A549 (cell line): ENCODE data around the gene PRR14. TPM values are rescaled to one million over a fixed set of nuclear protein-coding genes. Genes with fewer than 3 reads are reported as not detected.
"Not testable (repeated sequence)": the region's sequence is repeated elsewhere in the genome, so short reads cannot be mapped to it uniquely, and the experiment has no call there.

Experiments used
- ATAC-seq, 2 experiments: fragments of 200-7000 bp in 1 of 2; fragments of >200 bp in 1 of 2; cut with Nextera tagmentation in 1 of 2; cut with Tn5 transposase in 1 of 2; 3 replicates each; pipeline versions ENCODE4 v1.8.0 to v1.9.1; 2018 to 2020; ENCODE audit warnings: mild to moderate bottlenecking in 1 of 2, moderate library complexity in 1 of 2
- CTCF ChIA-PET: fragments of 300-600 bp; sonication (Branson Sonifier 250); formaldehyde crosslinking; extraction: SDS; loops from one replicate; lab custom pipeline; 2021; ENCODE audit warnings: antibody characterized with exemption, inconsistent platforms; lab: Yijun Ruan, JAX
- POLR2A ChIA-PET: fragments of 350-600 bp; formaldehyde crosslinking; extraction: SDS; loops from one replicate; lab custom pipeline; 2021; ENCODE audit warnings: antibody characterized with exemption, inconsistent platforms; lab: Yijun Ruan, JAX
- DNase-seq, 2 experiments: peaks; one replicate each; pipeline versions ENCODE4 v3.0.0 to v3.0.0-alpha.2; 2011 to 2016; ENCODE audit warnings: low read depth in 1 of 2, low spot score in 1 of 2
- FAIRE-seq: peaks from 2 replicates; lab custom pipeline; 2011; peaks lifted over from hg19 to GRCh38; lab: Jason Lieb, UNC
- H3K27ac ChIP-seq, 2 experiments: fragments of >200 bp; sonication (Bioruptor Twin); formaldehyde crosslinking; 3 replicates each; pipeline ENCODE4 v1.5.1; 2016 to 2017
- H3K4me1 ChIP-seq: fragments of >200 bp; sonication (Bioruptor Twin); formaldehyde crosslinking; 3 replicates; pipeline ENCODE4 v1.6.1; 2016
- H3K4me2 ChIP-seq: fragments of >200 bp; sonication (Bioruptor Twin); formaldehyde crosslinking; 3 replicates; pipeline ENCODE4 v1.6.1; 2016
- H3K4me3 ChIP-seq: fragments of >200 bp; sonication (Bioruptor Twin); formaldehyde crosslinking; 3 replicates; pipeline ENCODE4 v1.5.1; 2016
- H3K9me3 ChIP-seq: fragments of >200 bp; sonication (Bioruptor Twin); formaldehyde crosslinking; 3 replicates; pipeline ENCODE4 v1.6.1; 2016
- BHLHE40 ChIP-seq: IDR thresholded peaks from 2 replicates; pipeline ENCODE4 v1.6.1; 2012; ENCODE audit warnings: low read depth, low read length, inconsistent platforms
- CBX2 ChIP-seq: fragments of 200-600 bp; sonication (generic); IDR thresholded peaks from 2 replicates; pipeline ENCODE4 v1.6.1; 2016; ENCODE audit warnings: low read depth, mild to moderate bottlenecking, borderline replicate concordance
- CTCF ChIP-seq: fragments of >200 bp; sonication (Bioruptor Twin); formaldehyde crosslinking; IDR thresholded peaks from 3 replicates; pipeline ENCODE4 v1.5.1; 2016
- EHMT2 ChIP-seq: fragments of 200-600 bp; sonication (generic); IDR thresholded peaks from 2 replicates; pipeline ENCODE4 v1.6.1; 2016; ENCODE audit warnings: antibody characterized with exemption, low read depth, mild to moderate bottlenecking, moderate library complexity
- HOXB5 ChIP-seq: fragments of 250-450 bp; sonication (Bioruptor Pico); IDR thresholded peaks from 2 replicates; pipeline ENCODE4 v1.5.0; 2020; ENCODE audit warnings: mild to moderate bottlenecking, moderate library complexity
- MAZ ChIP-seq: fragments of 150-350 bp; IDR thresholded peaks from 2 replicates; pipeline ENCODE4 v1.6.1; 2014; ENCODE audit warnings: antibody characterized with exemption, low read depth, low read length, borderline replicate concordance
- NFE2L2 ChIP-seq: fragments of 150-350 bp; conservative IDR thresholded peaks from 2 replicates; pipeline ENCODE4 v1.6.1; 2014; ENCODE audit warnings: low read length
- RFX5 ChIP-seq: fragments of 450-650 bp; IDR thresholded peaks from 2 replicates; pipeline ENCODE4 v1.7.1; 2014; ENCODE audit warnings: antibody characterized with exemption, mild to moderate bottlenecking, moderate library complexity
- RNF2 ChIP-seq: fragments of 200-600 bp; sonication (generic); IDR thresholded peaks from 2 replicates; pipeline ENCODE4 v1.6.1; 2016; ENCODE audit warnings: low read depth, mild to moderate bottlenecking, antibody characterized with exemption, moderate library complexity, borderline replicate concordance
- SMC3 ChIP-seq: fragments of >200 bp; sonication (Bioruptor Twin); formaldehyde crosslinking; IDR thresholded peaks from 3 replicates; pipeline ENCODE4 v1.6.1; 2018; ENCODE audit warnings: inconsistent platforms
- ZFP36 ChIP-seq: fragments of 450-650 bp; IDR thresholded peaks from 2 replicates; pipeline ENCODE4 v1.6.1; 2014; ENCODE audit warnings: borderline replicate concordance; ENCODE audit not compliant: partially characterized antibody
- ZNF302 ChIP-seq: fragments of 250-450 bp; sonication (Bioruptor Pico); IDR thresholded peaks from 2 replicates; pipeline ENCODE4 v1.9.0; 2021; ENCODE audit warnings: inconsistent platforms, mild to moderate bottlenecking, moderate library complexity
- WGBS: methylation state at CpG from one replicate; pipeline ENCODE4 v1.1.6; 2017; ENCODE audit errors: missing lambda C conversion rate; 5-methylcytosine and 5-hydroxymethylcytosine counted together
- polyA plus RNA-seq, 4 experiments: library from polyadenylated mRNA; depleted of rRNA in 3 of 4; stranded (reverse); fragments of >200 nt; fragmentation: RNase III in 1 of 4; extraction: RNeasy Plus Mini Kit Qiagen cat#74134 plus additional on column Dnase treatment in 1 of 4; gene quantifications; 2 replicates in 3 of 4; 3 replicates in 1 of 4; pipeline ENCODE4 v1.2.3, GENCODE V29; 2011 to 2017
- TF ChIP-seq, protein P1 (sequence below): IDR thresholded peaks from 2 replicates; pipeline ENCODE4 v1.6.1; 2012; ENCODE audit warnings: low read depth, borderline replicate concordance
- TF ChIP-seq, protein P2 (sequence below): fragments of 250-450 bp; sonication (Bioruptor Pico); IDR thresholded peaks from 2 replicates; pipeline ENCODE4 v1.5.0; 2020; ENCODE audit warnings: low read depth, mild to moderate bottlenecking, moderate library complexity
- TF ChIP-seq, protein P3 (sequence below): fragments of >200 bp; sonication (Bioruptor Twin); formaldehyde crosslinking; IDR thresholded peaks from 2 replicates; pipeline ENCODE4 v1.6.1; 2016

PRR14 gene
- polyA plus RNA-seq, 2 of the 4 experiments (the other 2 are of a cell fraction), result 6.3 to 18.2 TPM

- WGBS, result 81% methylated on average over 10 of the region's 10 CpGs
- CTCF ChIA-PET, result interaction anchor here (1.0 to 4.7 kb wide), 7 partner anchors 10 to 214 kb away, joined by 3 to 24 read pairs (median 8); no protein-coding TSS in a partner anchor
These were observed 41.8 kb downstream of the PRR14 start for GRCh38 chr16:30692396-30693064.

DNA sequence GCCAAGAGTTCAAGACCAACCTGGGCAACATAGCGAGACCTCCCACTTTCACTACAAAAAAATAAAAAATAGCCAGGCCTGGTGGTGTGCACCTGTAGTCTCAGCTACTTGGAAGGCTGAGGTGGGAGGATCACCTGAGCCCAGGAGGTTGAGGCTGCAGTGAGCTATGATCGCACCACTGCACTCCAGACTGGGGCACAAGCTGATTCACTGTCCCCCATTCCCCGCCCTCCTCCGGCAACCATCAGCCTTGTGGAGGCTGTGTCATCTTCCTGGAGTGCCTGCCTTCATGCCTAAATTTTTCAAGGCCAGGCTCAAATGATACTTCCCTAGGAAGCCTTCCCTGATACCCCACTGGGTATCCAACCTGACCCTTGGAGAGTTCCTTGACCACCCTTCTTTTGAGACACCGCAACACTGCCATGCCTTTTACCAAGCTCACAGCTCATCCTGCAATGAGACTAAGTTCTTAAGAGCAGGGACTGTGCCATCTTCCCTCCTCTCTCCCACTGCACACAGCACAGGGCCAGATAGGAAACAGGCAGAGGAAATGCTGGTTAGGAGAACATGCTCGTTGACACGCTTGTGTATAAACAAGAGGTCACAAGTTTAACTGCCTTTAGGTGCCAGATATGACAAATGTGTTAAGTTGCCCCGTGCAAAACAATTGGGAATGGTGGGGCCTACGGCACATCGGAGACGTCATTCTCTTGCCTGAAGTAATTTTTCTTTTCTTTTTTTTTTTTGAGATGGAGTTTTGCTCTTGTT, 44.4 kb downstream of the PRR14 start:
- Histone ChIP-seq H3K4me1 (peaks cover 3% of the 10 kb centered on the region; the same call in 2 of the 3 replicates), H3K9me3 (no peaks in the 10 kb centered on the region), H3K4me3 (no peak overlapping the region), H3K27ac (no peak overlapping the region), H3K4me2 (no peak overlapping the region)
- CTCF ChIA-PET, result interaction anchor here (0.6 to 5.1 kb wide), 12 partner anchors 10 to 265 kb away, joined by 3 to 39 read pairs (median 6); partner anchors contain the start of genes DCTPP1, FBRS and PRR14
- FAIRE-seq, result no peak
- POLR2A ChIA-PET, result interaction anchor here (1.0 to 2.6 kb wide), 3 partner anchors 36 to 80 kb away, joined by 3 to 14 read pairs (median 5); partner anchors contain the start of genes FBRS and PRR14
- DNase-seq, result no peak
- 88% methylated on average over 11 of the region's 11 CpGs for WGBS
- TF ChIP-seq MAZ (no peak), ZFP36 (no peak), EHMT2 (no peak), SMC3 (no peak)
- no peak for ATAC-seq

More at GRCh38 chr16:30692396-30693064, 41.8 kb downstream of the PRR14 start:
- Histone ChIP-seq H3K9me3 (no peaks in the 10 kb centered on the region), H3K4me3 (no peak overlapping the region), H3K4me2 (no peak overlapping the region), H3K27ac (no peak overlapping the region), H3K4me1 (no peaks in the 10 kb centered on the region)
- DNase-seq, result no peak
- no peak for TF ChIP-seq NFE2L2
- TF ChIP-seq, protein P1, sequence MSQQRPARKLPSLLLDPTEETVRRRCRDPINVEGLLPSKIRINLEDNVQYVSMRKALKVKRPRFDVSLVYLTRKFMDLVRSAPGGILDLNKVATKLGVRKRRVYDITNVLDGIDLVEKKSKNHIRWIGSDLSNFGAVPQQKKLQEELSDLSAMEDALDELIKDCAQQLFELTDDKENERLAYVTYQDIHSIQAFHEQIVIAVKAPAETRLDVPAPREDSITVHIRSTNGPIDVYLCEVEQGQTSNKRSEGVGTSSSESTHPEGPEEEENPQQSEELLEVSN, result no peak
- no peak for TF ChIP-seq RFX5
- TF ChIP-seq ZNF302 (CRISPR knock-in tag), result no peak
- TF ChIP-seq, protein P2, sequence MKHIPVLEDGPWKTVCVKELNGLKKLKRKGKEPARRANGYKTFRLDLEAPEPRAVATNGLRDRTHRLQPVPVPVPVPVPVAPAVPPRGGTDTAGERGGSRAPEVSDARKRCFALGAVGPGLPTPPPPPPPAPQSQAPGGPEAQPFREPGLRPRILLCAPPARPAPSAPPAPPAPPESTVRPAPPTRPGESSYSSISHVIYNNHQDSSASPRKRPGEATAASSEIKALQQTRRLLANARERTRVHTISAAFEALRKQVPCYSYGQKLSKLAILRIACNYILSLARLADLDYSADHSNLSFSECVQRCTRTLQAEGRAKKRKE (CRISPR knock-in tag), result no peak
- TF ChIP-seq HOXB5 (CRISPR knock-in tag), result no peak
- no peak for TF ChIP-seq BHLHE40
- no peak for TF ChIP-seq CTCF
- no peak for TF ChIP-seq RNF2
- TF ChIP-seq CBX2, result no peak
- TF ChIP-seq, protein P3, sequence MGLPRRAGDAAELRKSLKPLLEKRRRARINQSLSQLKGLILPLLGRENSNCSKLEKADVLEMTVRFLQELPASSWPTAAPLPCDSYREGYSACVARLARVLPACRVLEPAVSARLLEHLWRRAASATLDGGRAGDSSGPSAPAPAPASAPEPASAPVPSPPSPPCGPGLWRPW, result no peak
- ATAC-seq, result no peak
- POLR2A ChIA-PET, result no interaction called here
- FAIRE-seq, result no peak

- not testable (repeated sequence) for ATAC-seq, H3K27ac ChIP-seq, H3K4me3 ChIP-seq, H3K4me2 ChIP-seq, H3K9me3 ChIP-seq, DNase-seq, FAIRE-seq
- ChIA-PET CTCF (interaction anchor here (0.6 to 5.1 kb wide), 13 partner anchors 8 to 870 kb away, joined by 3 to 39 read pairs (median 4); partner anchors contain the start of genes DCTPP1, FBRS and PRR14), POLR2A (interaction anchor here (2.4 kb wide), 1 partner anchor 38 kb away, joined by 12 read pairs; the partner anchor contains the start of gene FBRS)
- WGBS, result 100% methylated on average over 3 of the region's 3 CpGs
- peaks cover 15% of the 10 kb centered on the region for H3K4me1 ChIP-seq
These were observed 45.9 kb downstream of the PRR14 start for GRCh38 chr16:30696646-30697045.
